A549 (cell line): ENCODE results near the gene CMTR1. TPM values are rescaled to one million over a fixed set of nuclear protein-coding genes. Genes with fewer than 3 reads are reported as not detected.

ENCODE experiments used
- ATAC-seq, 2 experiments: fragments of 200-7000 bp in 1 of 2; fragments of >200 bp in 1 of 2; cut with Nextera tagmentation in 1 of 2; cut with Tn5 transposase in 1 of 2; 3 replicates each; pipeline versions ENCODE4 v1.8.0 to v1.9.1; 2018 to 2020; ENCODE audit warnings: mild to moderate bottlenecking in 1 of 2, moderate library complexity in 1 of 2
- CTCF ChIA-PET: fragments of 300-600 bp; sonication (Branson Sonifier 250); formaldehyde crosslinking; extraction: SDS; loops from one replicate; lab custom pipeline; 2021; ENCODE audit warnings: antibody characterized with exemption, inconsistent platforms; lab: Yijun Ruan, JAX
- POLR2A ChIA-PET: fragments of 350-600 bp; formaldehyde crosslinking; extraction: SDS; loops from one replicate; lab custom pipeline; 2021; ENCODE audit warnings: antibody characterized with exemption, inconsistent platforms; lab: Yijun Ruan, JAX
- DNase-seq, 2 experiments: peaks; one replicate each; pipeline versions ENCODE4 v3.0.0 to v3.0.0-alpha.2; 2011 to 2016; ENCODE audit warnings: low read depth in 1 of 2, low spot score in 1 of 2
- FAIRE-seq: peaks from 2 replicates; lab custom pipeline; 2011; peaks lifted over from hg19 to GRCh38; lab: Jason Lieb, UNC
- H3K27ac ChIP-seq, 2 experiments: fragments of >200 bp; sonication (Bioruptor Twin); formaldehyde crosslinking; 3 replicates each; pipeline ENCODE4 v1.5.1; 2016 to 2017
- H3K4me1 ChIP-seq: fragments of >200 bp; sonication (Bioruptor Twin); formaldehyde crosslinking; 3 replicates; pipeline ENCODE4 v1.6.1; 2016
- H3K4me2 ChIP-seq: fragments of >200 bp; sonication (Bioruptor Twin); formaldehyde crosslinking; 3 replicates; pipeline ENCODE4 v1.6.1; 2016
- H3K4me3 ChIP-seq: fragments of >200 bp; sonication (Bioruptor Twin); formaldehyde crosslinking; 3 replicates; pipeline ENCODE4 v1.5.1; 2016
- H3K9me3 ChIP-seq: fragments of >200 bp; sonication (Bioruptor Twin); formaldehyde crosslinking; 3 replicates; pipeline ENCODE4 v1.6.1; 2016
- CBX2 ChIP-seq: fragments of 200-600 bp; sonication (generic); IDR thresholded peaks from 2 replicates; pipeline ENCODE4 v1.6.1; 2016; ENCODE audit warnings: low read depth, mild to moderate bottlenecking, borderline replicate concordance
- CBX8 ChIP-seq: fragments of 200-600 bp; sonication (generic); IDR thresholded peaks from 2 replicates; pipeline ENCODE4 v1.6.1; 2016
- CEBPB ChIP-seq, 2 experiments: fragments of >200 bp in 1 of 2; sonication (Bioruptor Twin) in 1 of 2; formaldehyde crosslinking in 1 of 2; IDR thresholded peaks; 2 replicates each; pipeline ENCODE4 v1.6.1; 2012 to 2016
- CHD2 ChIP-seq: fragments of 150-350 bp; IDR thresholded peaks from 2 replicates; pipeline ENCODE4 v1.6.1; 2014; ENCODE audit warnings: low read length; ENCODE audit not compliant: partially characterized antibody
- EHF ChIP-seq: fragments of 250-450 bp; sonication (Bioruptor Pico); IDR thresholded peaks from 2 replicates; pipeline ENCODE4 v1.5.0; 2020; ENCODE audit warnings: mild to moderate bottlenecking
- EP300 ChIP-seq, 2 experiments: fragments of >200 bp; sonication (Bioruptor Twin); formaldehyde crosslinking; IDR thresholded peaks; 2 replicates in 1 of 2; 3 replicates in 1 of 2; pipeline ENCODE4 v1.6.1; 2016 to 2017
- GATA3 ChIP-seq: IDR thresholded peaks from 2 replicates; pipeline ENCODE4 v1.6.1; 2012; ENCODE audit warnings: borderline replicate concordance
- HEYL ChIP-seq: fragments of 250-450 bp; sonication (Bioruptor Pico); IDR thresholded peaks from 2 replicates; pipeline ENCODE4 v1.8.0; 2021; ENCODE audit warnings: mild to moderate bottlenecking, moderate library complexity
- MAFK ChIP-seq: fragments of 450-650 bp; IDR thresholded peaks from 2 replicates; pipeline ENCODE4 v1.6.1; 2014; ENCODE audit not compliant: partially characterized antibody
- NFE2L2 ChIP-seq: fragments of 150-350 bp; conservative IDR thresholded peaks from 2 replicates; pipeline ENCODE4 v1.6.1; 2014; ENCODE audit warnings: low read length
- NPAS2 ChIP-seq: fragments of 250-450 bp; sonication (Bioruptor Pico); IDR thresholded peaks from 2 replicates; pipeline ENCODE4 v1.8.0; 2022; ENCODE audit warnings: mild to moderate bottlenecking, moderate library complexity, borderline replicate concordance
- RFX5 ChIP-seq: fragments of 450-650 bp; IDR thresholded peaks from 2 replicates; pipeline ENCODE4 v1.7.1; 2014; ENCODE audit warnings: antibody characterized with exemption, mild to moderate bottlenecking, moderate library complexity
- RNF2 ChIP-seq: fragments of 200-600 bp; sonication (generic); IDR thresholded peaks from 2 replicates; pipeline ENCODE4 v1.6.1; 2016; ENCODE audit warnings: low read depth, mild to moderate bottlenecking, antibody characterized with exemption, moderate library complexity, borderline replicate concordance
- ZC3H11A ChIP-seq: fragments of 450-650 bp; IDR thresholded peaks from 2 replicates; pipeline ENCODE4 v1.6.1; 2014; ENCODE audit warnings: antibody characterized with exemption, mild to moderate bottlenecking
- ZFP36 ChIP-seq: fragments of 450-650 bp; IDR thresholded peaks from 2 replicates; pipeline ENCODE4 v1.6.1; 2014; ENCODE audit warnings: borderline replicate concordance; ENCODE audit not compliant: partially characterized antibody
- ZSCAN20 ChIP-seq: fragments of 250-450 bp; sonication (Bioruptor Pico); IDR thresholded peaks from 2 replicates; pipeline ENCODE4 v1.8.0; 2022; ENCODE audit warnings: mild to moderate bottlenecking, moderate library complexity
- WGBS: methylation state at CpG from one replicate; pipeline ENCODE4 v1.1.6; 2017; ENCODE audit errors: missing lambda C conversion rate; 5-methylcytosine and 5-hydroxymethylcytosine counted together
- polyA plus RNA-seq, 4 experiments: library from polyadenylated mRNA; depleted of rRNA in 3 of 4; stranded (reverse); fragments of >200 nt; fragmentation: RNase III in 1 of 4; extraction: RNeasy Plus Mini Kit Qiagen cat#74134 plus additional on column Dnase treatment in 1 of 4; gene quantifications; 2 replicates in 3 of 4; 3 replicates in 1 of 4; pipeline ENCODE4 v1.2.3, GENCODE V29; 2011 to 2017
- TF ChIP-seq, protein P1 (sequence below): IDR thresholded peaks from 2 replicates; pipeline ENCODE4 v1.6.1; 2012
- TF ChIP-seq, protein P2 (sequence below): fragments of 250-450 bp; sonication (Bioruptor Pico); IDR thresholded peaks from 2 replicates; pipeline ENCODE4 v1.5.0; 2021; ENCODE audit warnings: mild to moderate bottlenecking, moderate library complexity, borderline replicate concordance

CMTR1 gene
- polyA plus RNA-seq, 2 of the 4 experiments (the other 2 are of a cell fraction) = 17.0 to 17.8 TPM

DNA sequence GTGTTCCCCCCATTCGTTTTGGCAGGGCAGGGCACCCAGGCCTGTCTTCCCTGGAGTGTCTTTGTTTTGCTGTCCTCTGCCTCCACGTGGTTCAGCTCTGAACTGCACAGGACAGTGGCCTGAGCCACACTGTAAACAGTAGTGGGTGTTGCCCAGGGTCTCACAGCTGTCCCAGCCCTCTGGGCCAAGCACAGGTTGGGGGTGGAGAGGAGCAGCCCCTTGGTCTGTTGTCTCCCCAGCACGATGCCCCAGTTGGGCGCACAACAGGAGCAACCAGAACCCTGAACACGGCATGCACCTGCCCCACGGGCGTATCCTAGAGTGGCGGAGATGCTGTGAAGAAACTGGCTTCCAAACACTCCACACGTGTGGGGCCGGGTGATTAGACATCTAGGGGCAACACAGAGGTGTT lies 52.3 kb downstream of the CMTR1 start:
- DNase-seq (peak; percentile 19 to 27), ATAC-seq (peak; percentile 71 to 80), FAIRE-seq (no peak)
- ChIA-PET CTCF (interaction anchor here (0.6 to 4.2 kb wide), 16 partner anchors 9 to 1010 kb away, joined by 3 to 30 read pairs (median 4); no protein-coding TSS in a partner anchor), POLR2A (no interaction called here)
- no peak for TF ChIP-seq CBX2
- TF ChIP-seq HEYL (CRISPR knock-in tag) = no peak
- TF ChIP-seq ZC3H11A = no peak
- no peak for TF ChIP-seq ZSCAN20 (CRISPR knock-in tag)
- no peak for TF ChIP-seq RFX5
- no peak for TF ChIP-seq GATA3
- TF ChIP-seq CEBPB (IDR thresholded peaks at IDR 0.05) = no peak
- no peak for TF ChIP-seq MAFK
- TF ChIP-seq NPAS2 (CRISPR knock-in tag) = no peak
- Histone ChIP-seq H3K4me2 (no peak overlapping the region), H3K9me3 (no peaks in the 10 kb centered on the region), H3K27ac (no peak overlapping the region), H3K4me3 (no peak overlapping the region), H3K4me1 (no peaks in the 10 kb centered on the region)
- whole genome bisulfite sequencing = 66% methylated on average over 10 of the region's 10 CpGs

DNA sequence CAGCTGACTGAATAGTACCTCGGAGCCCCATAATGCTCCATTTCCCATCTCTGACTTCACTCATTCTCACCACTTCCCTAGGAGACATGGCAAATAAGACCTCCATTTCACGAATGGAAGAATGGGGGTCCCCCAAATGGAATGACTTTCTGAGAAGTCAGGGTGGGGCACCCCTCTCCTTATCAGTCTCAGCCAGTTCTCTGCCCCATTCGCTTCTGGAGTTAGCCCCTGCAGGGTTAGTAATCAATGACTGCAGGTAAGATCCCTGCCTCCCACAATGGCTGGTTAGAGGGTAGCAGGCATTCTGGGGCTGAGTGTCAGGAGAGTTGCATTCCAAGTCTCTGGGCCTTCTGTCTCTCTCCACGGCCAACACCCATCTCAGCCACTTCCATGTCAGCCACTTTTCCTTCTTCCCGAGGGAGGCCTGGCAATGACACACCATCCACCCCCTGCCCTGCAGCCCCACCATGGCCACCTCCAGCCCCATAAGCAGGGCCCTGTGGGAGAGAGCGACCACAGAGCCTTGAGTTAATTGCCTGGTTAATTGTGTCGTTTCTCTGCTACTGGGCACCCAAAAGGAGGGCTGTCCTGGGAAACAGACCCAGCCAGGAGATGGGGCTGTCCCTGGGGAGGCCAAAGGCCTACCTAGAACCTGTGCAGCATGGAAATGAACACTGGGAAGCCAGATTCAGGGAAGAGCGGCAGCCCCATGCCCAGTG lies 53.3 kb downstream of the CMTR1 start:
- CTCF ChIA-PET = interaction anchor here (0.7 to 4.2 kb wide), 4 partner anchors 78 to 206 kb away, joined by 3 to 30 read pairs (median 6); no protein-coding TSS in a partner anchor
- POLR2A ChIA-PET = no interaction called here
- no peaks in the 10 kb centered on the region for H3K9me3 ChIP-seq
- H3K4me1 ChIP-seq = no peaks in the 10 kb centered on the region
- H3K27ac ChIP-seq = no peak overlapping the region
- FAIRE-seq (no peak), ATAC-seq (no peak), DNase-seq (no peak)
- no peak overlapping the region for H3K4me2 ChIP-seq
- no peak overlapping the region for H3K4me3 ChIP-seq
- 76% methylated on average over 7 of the region's 8 CpGs for WGBS
- no peak for TF ChIP-seq NFE2L2

DNA sequence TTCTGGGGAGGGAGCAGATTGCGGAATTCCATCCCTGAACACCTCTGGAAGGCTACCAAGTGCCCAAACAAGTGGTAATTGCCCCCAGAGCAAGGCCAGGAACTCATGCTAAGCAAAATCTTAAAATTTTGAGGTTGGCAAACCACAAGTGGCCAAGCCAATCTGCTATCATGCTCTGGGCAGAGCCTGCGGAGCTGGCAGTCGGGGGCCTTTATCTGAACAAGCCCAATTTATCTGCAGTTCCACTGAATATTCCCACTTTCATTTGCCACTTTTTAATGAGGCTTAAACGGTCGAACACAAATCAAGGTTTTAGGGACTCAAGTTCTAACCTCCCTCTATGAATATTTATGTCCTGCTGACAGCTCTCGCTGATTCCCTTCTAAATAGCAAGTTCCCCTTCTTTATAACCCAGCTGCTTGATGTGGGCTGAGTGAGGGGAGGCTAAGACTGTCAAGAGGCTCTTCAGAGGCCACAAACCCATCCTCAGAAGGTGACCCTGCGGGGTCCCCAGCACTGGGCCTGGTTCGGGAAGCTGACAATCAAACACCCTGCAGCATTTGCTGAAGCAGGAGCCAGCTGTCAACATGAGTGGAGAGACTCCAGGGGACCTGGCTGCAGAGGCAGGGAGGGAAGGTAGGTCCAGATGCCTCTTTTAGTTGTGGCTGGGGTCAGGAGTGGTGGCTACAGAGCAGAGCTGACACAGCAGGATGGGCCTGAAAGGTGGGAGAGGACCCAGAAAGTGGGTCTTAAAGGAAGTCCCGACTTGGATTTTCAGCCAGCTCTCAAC lies 54.8 kb downstream of the CMTR1 start:
- FAIRE-seq = no peak
- no peak for TF ChIP-seq CHD2
- TF ChIP-seq ZFP36 = no peak
- TF ChIP-seq EP300 (IDR thresholded peaks at IDR 0.05) = no peak
- TF ChIP-seq, protein P1, sequence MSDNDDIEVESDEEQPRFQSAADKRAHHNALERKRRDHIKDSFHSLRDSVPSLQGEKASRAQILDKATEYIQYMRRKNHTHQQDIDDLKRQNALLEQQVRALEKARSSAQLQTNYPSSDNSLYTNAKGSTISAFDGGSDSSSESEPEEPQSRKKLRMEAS = no peak
- no peak for TF ChIP-seq CBX8
- TF ChIP-seq, all 56 proteins: peak for 0
- no peak for ATAC-seq
- 89% methylated on average over 9 of the region's 9 CpGs for WGBS
- no peak for DNase-seq
- ChIA-PET POLR2A (no interaction called here), CTCF (interaction anchor here (0.5 to 2.2 kb wide), 4 partner anchors 11 to 872 kb away, joined by 3 to 9 read pairs (median 4); no protein-coding TSS in a partner anchor)
- no peak overlapping the region for H3K4me2 ChIP-seq
- H3K4me3 ChIP-seq = no peak overlapping the region
- H3K4me1 ChIP-seq = no peaks in the 10 kb centered on the region
- H3K9me3 ChIP-seq = no peaks in the 10 kb centered on the region
- no peak overlapping the region for H3K27ac ChIP-seq

DNA sequence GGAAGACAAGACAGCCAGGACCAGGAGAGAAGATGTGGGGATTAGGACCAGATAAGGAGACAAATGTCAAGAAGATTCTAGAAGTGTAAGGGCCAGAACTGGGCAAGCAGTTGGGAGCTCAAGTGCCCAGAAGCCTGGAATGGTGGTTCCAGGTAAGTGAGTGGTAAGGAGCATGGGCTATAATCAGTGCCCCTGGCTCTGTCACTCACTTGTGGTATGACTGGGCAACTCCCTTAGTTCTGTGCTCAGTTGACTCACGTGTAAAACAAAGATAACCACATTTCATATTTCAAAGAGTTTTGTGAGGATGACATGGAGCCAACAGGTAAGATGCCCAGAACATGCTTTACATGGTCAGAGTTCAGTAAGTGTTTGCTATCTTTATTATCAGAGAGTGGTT lies 55.5 kb downstream of the CMTR1 start:
- no peak for FAIRE-seq
- ATAC-seq = no peak
- ChIA-PET CTCF (interaction anchor here (1.4 to 2.2 kb wide), 3 partner anchors 11 to 204 kb away, joined by 3 to 9 read pairs (median 4); no protein-coding TSS in a partner anchor), POLR2A (no interaction called here)
- no peak overlapping the region for H3K4me3 ChIP-seq
- H3K27ac ChIP-seq = no peak overlapping the region
- H3K4me1 ChIP-seq = no peaks in the 10 kb centered on the region
- DNase-seq = no peak
- H3K9me3 ChIP-seq = no peaks in the 10 kb centered on the region
- WGBS = 80% methylated on average over 1 of the region's 1 CpG
- TF ChIP-seq, protein P2, sequence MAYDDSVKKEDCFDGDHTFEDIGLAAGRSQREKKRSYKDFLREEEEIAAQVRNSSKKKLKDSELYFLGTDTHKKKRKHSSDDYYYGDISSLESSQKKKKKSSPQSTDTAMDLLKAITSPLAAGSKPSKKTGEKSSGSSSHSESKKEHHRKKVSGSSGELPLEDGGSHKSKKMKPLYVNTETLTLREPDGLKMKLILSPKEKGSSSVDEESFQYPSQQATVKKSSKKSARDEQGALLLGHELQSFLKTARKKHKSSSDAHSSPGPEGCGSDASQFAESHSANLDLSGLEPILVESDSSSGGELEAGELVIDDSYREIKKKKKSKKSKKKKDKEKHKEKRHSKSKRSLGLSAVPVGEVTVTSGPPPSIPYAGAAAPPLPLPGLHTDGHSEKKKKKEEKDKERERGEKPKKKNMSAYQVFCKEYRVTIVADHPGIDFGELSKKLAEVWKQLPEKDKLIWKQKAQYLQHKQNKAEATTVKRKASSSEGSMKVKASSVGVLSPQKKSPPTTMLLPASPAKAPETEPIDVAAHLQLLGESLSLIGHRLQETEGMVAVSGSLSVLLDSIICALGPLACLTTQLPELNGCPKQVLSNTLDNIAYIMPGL = no peak
- TF ChIP-seq EHF (CRISPR knock-in tag) = no peak
- no peak for TF ChIP-seq RNF2
- no peak overlapping the region for H3K4me2 ChIP-seq
